ENCODE measurements around the gene CYSTM1.

- no peak for TF ChIP-seq CTCF (IDR thresholded peaks at IDR 0.05; ENCODE audit: low read depth, low read length)
- TF ChIP-seq MYC (IDR thresholded peaks at IDR 0.05; ENCODE audit: low read depth, low read length): no peak
These were observed 29.7 kb upstream of the CYSTM1 start for GRCh38 chr5:140145256-140145655.

Measured in NB4 (cell line).